Inflammatory macrophage treated with lipopolysaccharide for 1 hour (primary cell): ENCODE measurements around the gene P2RX4.
"Not testable (repeated sequence)": the region's sequence is repeated elsewhere in the genome, so short reads cannot be mapped to it uniquely, and the experiment has no call there.

Source experiments
- DNase-seq, 2 donors: peaks; one replicate each; pipeline ENCODE4 v3.0.0-alpha.2; 2020 to 2022

Gene P2RX4

DNA sequence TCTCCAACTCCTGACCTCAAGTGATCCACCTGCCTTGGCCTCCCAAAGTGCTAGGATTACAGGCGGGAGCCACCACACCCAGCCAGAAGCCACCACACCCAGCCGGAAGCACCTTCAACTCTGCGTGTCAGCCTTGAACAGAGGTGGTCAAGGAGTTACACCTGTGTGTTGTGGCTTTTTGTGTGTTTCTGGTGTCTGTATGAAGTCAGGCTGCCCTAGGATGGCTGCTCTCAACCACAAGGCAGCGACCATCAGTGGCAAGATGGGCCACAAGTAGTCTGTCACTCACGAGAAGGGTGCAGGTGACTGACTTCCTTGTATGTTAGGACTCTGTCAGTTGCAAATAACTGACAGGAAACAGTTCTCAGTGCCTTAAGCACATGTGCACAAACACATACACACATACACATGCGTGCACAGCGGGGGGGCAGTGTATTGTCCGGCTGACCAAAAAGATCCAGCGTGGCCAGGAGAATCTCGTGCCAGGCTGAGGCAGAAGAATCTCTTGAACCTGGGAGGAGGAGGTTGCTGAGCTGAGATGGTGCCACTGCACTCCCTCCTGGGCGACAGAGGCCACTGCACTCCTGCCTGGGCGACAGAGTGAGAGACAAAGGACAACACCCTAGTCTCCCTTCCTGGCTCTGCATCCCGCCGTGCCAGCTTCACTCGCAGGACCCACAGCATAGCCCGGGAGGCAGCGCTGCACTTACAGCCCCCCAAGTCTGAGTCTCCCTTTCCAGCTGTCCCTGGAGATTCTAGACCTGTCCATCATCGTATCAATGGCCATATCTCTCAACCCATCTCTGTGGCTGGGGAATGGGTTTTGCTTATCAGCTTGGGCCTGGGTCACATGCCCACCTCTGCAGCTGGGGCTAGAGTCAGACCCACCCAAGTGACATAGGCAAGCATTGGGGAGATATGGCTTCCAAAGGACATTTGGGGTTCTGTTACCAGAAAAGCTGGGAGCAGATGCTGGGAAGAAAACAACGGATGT lies 13.7 kb downstream of the P2RX4 start:
- no peak for DNase-seq

DNA sequence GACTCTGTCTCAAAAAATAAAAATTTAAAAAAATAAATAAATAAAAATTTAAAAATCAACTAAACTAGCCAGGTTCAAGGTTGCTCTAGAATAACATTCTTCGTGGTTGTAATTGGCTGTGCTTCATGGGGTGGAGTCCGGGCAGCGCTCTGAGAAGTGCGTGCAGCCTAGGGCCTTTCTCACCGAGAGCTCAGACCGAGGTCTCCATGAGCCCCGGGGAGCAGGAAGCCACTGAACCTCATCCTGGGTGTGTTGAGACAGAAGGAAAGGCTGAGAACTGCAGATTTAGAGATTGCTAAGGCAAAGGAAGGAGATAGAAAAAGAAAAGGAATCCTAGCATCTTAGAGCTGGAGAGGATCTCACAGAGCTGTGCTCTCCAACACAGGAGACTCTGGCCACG lies 14.7 kb downstream of the P2RX4 start:
- no peak for DNase-seq

DNA sequence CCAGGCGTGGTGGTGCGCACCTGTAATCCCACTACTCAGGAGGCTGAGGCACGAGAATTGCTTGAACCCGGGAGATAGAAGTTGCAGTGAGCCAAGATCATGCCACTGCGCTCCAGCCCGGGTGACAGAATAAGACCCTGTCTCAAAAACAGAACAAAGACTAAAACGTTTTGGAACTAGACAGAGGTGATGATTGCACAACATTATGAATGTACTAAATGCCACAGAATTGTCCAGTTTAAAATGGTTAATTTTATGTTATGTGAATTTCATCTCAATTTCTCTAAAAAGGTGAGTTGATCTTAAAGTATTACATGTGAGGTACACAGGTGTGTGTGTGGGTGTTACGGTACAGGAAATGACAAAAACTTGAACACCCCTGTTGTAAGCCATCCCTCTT lies 16.5 kb downstream of the P2RX4 start:
- DNase-seq = no peak

DNA sequence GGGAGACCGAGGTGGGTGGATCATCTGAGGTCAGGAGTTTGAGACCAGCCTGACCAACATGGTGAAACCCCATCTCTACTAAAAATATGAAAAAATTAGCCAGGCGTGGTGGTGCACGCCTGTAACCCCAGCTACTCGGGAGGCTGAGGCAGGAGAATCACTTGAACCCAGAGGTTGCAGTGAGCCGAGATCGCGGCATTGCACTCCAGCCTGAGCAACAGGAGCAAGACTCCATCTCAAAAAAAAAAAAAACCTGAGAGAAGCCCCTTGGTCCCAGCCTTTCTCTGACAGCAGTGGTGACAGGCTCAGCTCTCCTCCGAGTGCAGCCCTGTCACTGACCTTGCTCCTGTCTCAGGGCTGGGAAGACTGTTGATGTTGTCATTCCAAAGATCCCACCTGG lies 16.9 kb downstream of the P2RX4 start:
- not testable (repeated sequence) for DNase-seq

DNA sequence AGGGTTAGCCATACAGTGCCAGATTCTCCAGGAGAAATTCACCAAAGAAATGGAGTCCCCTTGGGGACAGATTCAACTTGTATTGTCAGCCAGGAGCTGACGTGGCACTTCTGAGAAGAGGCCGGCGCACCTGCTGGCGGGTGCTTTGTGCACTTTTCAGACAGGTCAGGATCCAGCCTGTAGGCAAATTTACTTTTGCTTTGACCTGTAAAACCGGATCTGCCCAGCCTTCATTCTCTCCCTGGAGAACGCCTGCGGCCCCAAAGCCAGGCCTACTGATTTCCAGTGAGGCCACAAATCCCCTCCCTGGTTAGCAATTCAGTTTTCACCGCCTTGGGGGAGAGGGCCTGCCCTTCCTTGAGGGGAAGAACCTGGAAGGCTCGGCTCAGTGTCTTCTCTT lies 17.4 kb downstream of the P2RX4 start:
- DNase-seq = no peak

DNA sequence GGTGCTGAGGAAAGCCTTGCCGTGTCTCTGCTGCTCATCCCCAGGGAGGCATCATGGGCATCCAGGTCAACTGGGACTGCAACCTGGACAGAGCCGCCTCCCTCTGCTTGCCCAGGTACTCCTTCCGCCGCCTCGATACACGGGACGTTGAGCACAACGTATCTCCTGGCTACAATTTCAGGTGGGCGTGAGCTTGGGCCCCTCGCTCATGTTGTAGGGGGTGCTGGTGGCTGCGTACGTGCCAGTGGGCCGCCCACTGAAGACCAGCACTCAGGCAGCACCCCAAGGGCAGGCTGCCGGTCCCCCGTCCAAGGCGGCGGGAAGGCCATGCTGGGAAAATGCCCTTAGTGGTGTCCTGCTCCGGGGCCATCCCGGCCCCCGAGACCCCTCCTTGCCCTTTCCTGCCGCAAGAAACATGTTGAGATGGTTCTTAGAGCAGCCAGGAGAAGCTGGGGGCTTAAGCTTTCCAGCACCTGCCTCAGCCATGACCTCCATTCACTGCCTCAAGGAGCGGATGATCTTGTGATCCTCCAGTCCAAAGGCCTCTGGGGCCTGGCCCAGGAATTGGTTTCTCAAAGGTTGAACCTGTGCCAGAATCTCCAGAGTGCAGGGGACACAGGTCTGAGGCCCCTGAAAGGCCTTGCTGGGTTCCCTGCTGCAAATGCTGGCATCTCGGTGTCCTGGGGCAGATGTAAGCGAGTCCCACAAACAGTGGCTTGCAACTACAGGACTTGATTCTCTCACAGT lies 19.2 kb downstream of the P2RX4 start:
- no peak for DNase-seq

DNA sequence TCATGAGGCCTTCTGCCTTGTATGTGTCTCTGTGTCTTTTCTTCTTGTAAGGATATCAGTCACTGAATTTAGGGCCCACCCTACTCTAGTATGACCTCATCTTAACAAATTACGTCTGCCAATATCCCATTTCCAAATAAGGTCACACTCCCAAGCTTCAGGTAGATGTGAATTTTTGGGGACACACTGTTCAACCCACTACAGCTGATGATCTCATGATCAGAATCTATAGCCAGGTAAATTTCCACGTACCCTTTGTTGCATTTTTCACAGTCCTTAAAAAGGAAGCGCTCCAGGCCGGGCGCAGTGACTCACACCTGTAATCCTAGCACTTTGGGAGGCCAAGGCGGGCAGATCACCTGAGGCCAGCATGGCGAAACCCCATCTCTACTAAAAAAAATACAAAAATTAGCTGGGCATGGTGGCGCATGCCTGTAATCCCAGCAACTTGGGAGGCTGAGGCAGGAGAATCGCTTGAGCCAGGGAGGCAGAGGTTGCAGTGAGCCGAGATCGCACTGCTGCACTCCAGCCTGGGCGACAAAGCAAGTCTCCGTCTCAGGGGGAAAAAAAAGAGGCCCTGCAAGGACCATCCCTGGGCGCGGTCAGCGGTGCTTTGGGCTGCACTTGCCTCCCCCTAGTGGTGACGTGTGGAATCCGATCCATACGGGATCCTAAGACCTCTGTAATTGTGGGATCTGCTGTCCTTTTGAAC lies 20.1 kb downstream of the P2RX4 start:
- peak; percentile 55 to 91 for DNase-seq

DNA sequence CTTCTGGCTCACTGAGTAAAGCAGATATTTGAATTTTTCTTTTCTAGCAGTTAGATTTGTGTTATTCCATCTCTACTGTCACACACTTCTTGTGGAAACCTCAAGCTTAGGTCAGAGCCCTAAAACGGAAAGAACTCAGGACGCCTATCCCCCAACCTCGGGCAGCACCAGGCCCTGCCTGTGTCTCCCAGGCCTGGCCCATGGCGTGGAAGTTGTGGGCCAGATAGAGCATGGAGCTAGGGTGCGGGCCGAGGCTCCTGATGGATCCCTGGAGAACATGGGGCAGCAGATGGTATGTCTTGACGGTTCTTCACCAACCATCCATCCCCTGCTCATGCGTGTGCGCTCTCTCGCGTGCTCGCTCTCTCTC lies 20.6 kb downstream of the P2RX4 start:
- no peak for DNase-seq

DNA sequence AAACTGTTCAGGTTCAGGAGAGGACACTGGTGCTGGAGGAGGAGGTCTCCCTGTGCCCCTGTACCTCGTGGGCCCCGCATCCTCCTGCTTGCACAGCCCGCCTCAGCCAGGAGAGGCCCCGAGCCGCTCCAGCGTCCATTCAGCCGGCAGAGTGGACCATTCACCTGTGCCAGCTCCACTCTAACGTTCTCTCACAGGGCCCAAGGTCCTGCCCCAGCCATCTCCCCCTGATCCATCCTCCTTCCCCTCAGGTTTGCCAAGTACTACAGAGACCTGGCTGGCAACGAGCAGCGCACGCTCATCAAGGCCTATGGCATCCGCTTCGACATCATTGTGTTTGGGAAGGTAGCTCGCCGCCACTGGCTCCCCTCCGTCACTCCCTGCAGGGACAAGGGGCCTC lies 22.2 kb downstream of the P2RX4 start:
- no peak for DNase-seq

DNA sequence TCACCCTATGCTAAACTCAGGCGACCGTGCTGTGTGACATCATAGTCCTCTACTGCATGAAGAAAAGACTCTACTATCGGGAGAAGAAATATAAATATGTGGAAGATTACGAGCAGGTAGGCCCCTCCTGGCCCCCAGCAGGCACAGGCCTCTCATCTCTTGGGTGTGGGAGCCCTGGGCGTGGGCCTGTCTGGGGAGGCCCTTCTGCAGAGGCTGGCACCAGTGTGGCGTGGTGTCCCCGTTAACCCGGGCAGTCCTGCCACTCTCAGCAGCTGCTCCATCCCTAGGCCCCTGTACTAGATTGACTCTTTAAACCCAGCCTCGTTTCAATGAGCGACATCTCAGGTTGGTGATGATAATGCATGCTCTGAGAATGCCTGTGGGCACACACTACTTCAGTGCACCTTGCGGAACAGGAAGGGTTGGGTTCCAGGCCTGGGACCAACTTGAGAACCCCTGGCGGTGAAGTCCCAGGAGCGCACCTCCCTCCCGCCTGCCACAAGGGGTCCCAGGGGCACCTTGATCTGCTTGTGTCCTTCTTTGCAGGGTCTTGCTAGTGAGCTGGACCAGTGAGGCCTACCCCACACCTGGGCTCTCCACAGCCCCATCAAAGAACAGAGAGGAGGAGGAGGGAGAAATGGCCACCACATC lies 23.2 kb downstream of the P2RX4 start:
- no peak for DNase-seq

DNA sequence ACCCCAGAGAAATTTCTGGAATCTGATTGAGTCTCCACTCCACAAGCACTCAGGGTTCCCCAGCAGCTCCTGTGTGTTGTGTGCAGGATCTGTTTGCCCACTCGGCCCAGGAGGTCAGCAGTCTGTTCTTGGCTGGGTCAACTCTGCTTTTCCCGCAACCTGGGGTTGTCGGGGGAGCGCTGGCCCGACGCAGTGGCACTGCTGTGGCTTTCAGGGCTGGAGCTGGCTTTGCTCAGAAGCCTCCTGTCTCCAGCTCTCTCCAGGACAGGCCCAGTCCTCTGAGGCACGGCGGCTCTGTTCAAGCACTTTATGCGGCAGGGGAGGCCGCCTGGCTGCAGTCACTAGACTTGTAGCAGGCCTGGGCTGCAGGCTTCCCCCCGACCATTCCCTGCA lies 23.7 kb downstream of the P2RX4 start:
- DNase-seq = no peak

DNA sequence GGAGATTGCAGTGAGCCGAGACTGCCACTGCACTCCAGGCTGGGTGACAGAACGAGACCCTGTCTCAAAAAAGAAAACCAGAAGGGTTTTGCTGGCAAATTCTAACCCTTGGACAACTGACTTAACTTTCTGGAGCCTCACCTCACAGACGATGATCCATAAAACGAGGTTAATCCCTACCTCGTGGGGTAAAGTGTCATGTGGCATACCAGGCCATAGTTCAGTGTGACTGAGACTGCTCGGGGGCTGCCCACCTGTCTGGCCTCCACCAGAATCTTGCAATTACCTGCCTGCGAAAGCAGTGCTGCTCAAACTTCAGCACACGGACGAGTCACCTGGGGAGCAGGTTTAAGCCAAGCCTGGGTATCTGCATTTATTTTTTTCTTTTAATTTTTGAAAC lies 26.8 kb downstream of the P2RX4 start:
- DNase-seq = no peak

DNA sequence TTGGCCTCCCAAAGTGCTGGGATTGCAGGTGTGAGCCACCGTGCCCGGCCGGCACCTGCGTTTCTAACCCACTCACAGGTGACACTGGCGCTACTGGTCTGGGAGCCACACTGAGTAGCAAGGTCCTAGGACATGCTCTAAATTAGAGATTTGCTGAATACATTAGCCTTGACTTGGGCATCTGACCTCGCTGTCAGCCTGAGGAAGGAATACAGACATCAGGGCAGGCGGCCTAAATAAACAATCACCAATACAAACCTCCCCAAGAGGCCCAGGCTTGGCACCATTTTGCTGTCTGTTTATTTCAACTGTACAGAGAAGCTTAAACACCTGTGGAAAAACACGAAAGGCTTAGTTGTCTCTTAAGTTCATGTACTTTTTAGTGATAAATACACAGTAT lies 27.5 kb downstream of the P2RX4 start:
- no peak for DNase-seq

DNA sequence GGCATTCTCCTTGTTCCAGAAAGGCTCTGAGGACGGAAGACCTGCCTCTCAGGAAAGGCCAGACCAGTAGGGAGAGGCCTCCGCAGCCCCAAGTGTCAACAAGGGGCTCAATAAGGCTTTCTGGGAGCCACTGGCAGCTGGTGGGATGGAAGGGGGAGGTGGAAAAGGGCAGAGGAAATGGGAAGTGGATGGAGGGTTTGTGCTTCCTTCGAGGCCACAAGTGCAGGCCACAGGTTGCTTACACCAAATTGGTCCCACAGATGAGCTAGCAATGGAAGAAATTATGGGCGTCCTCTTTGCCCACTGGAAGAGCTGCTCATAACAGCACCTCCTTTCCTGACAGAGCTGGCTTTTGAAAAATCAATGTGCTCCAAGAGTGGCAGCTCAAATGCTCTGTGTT lies 28.2 kb downstream of the P2RX4 start:
- no peak for DNase-seq

DNA sequence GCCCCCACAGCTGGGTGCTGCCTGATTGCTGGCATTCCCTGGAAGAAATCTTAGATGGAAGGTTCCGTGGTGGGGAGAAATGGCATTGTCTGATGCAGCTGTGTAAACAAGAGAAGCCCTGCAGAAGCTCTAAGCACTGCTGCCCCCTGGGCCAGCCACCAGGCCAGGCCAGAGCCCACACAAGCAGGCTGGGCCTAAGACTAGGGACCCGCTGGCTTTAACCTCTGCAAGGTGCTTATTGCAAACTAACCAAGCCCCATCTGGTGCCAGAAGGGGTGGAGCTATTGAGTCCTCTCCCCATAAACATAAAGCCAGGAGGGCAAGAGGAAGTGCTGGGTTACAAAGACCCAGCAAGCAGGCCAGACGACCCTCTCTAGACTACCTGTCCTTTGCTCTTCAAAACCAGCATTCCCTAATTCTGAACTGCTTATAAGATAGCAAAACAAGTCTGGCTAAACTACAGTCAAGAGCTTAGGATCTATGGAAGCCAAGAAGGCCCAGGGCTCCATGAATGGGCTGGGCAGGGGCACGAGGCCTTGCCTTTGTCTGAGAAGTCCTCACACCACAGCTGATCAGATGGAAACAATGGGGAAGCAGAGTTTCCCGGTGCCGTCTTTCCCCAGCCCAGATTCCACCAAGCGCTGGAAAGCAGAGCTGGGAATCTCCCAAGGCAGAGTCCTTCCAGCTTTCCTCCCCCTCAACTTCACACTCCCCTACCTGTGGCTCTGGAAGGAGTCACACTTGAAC lies 28.8 kb downstream of the P2RX4 start:
- no peak for DNase-seq

DNA sequence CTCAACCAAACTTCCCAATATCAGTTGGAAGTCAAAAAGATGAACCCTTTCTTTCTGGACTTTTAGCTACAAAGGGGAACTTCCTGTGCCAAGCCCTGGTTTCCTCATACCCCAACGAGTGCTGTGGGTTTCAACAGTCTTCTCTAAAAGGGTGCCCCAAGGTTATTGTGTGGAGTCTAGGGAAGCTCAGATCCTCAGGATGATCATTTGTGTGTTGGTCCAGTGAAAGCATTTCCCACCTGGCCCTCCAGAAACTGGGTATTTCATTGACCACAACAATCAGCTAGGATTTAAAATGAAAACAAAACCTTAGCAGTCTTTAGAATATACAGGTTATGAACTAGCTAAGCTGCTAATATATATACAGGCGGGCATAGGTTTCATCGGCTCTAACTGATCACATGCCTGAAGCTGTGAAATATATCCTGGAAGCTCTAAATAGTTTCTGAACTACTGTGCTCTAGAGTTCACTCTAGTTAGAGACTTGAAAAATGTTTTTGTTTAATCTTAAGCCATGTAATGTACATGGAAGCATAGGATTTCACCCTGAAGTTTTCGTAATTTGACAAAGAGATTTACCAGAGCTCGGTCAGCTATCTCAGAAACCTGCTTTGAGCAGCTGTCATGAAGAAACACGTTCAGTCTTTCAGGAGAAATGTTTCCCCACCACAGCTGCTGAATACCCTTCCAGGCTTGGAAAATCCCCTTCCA lies 29.6 kb downstream of the P2RX4 start:
- DNase-seq = peak; percentile 85

DNA sequence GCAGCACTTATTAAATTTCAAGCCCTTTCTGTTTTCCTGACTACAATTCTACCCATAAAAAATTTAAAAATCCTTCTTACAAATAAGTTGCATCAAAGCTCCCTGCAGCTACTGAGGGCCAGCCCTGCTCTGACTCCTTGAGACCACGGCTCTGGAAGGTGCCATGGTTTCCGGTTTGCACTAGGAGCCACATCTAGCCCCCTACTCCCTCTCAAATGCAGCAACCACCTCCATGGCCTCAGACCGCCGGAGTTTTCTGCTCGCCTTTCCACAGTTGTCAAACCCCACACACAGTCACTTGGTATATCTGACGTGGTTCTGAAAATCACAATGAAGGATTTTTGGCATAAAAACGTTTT lies 30.1 kb downstream of the P2RX4 start:
- DNase-seq = no peak

DNA sequence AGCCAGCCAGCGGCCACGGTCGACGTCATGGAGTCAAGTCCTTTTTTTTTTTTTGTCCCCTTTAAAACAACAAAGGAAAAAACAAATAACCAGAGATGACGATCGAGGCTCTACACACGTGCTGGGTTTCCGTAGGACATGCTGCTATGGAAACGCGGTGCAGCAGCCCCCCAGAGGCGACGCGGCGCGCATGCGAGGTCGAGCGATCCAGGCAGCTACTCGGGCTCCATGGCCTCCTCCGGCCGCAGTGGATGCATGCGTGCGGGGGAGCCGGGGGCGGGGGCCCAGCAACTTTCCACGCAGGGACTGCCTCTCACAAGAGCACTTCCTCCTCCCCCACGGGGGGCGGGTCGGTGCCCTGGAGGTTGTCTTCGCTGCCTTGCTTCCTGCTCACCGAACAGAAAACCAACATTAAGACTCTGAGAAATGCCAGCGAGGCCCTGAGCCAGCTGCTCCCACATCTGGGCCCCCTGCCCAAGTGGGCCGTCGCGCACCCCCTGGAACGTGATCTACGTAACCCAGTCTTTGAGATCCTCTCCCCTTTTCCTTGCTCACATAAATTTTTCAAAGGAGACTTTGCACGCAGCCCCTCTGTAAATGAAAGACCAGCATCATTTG lies 30.7 kb downstream of the P2RX4 start:
- peak; percentile 60 to 66 for DNase-seq

DNA sequence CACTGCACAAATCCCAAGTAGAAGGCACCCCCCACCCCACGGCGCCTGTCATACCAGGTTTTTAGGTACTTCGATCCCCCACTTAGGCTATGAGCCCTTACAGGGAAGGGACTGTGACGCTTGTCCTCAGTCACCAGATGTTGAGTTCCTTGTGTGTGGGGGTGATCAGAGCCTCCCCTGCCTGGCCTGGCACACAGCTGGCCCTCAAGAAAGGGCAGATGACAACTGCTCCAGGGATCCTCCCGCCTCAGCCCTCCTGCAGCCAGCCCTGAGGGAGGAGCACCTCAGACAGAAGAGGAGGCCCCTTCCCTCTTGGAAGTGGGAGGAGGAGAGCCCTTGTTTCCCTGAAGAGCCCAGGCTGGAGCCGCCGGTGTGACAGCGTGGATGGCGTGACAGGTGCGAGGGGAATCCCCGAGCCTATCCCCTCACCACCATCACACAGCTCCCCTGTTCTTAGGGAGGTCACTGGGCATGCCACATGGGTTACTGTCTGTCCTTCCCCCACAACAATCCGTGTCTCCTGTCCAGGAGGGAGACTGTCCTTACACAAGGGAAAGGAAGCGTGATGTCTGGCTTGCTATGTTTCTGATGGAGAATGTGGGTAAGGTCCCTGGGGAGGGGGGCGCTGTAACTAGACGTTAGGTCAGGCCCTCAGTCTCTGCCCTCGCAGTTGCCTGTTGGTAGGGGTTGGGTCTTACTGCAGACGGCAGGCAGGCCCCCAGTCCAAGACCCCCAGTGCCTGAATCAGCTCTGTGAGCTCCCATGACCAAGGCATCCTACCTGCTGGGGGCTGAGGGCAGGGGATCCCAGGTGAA lies 31.4 kb downstream of the P2RX4 start:
- DNase-seq = no peak

DNA sequence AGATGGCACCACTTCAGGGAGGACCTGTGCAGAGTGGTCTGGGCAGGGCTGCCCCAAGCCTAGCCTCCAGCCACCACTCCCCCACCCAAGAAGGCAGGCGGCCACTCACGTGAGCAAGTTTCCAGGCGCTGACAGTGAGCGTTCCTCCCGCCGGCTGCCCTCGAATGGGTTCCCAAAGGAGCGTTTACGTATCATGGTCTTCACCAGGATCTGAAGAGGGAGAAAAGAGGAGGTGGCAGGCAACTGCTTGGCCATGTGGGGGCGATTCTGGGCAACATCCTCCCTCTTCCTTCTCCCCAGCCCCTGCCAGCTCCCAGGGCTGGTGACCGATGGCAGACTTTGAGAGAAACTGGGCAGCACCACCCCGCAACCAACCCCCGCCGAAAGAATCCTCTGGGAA lies 35.1 kb downstream of the P2RX4 start:
- DNase-seq = no peak
